Esophagus squamous epithelium (tissue), 4 donors: ENCODE measurements around the gene C1orf185.

ENCODE experiments used
- POLR2A ChIP-seq, 4 donors: fragments of 450-650 bp; IDR thresholded peaks; one replicate each; pipeline ENCODE4 v1.6.1; 2017; ENCODE audit warnings: antibody characterized with exemption in 4 of 4, mild to moderate bottlenecking in 4 of 4, moderate library complexity in 3 of 4
- TF ChIP-seq, protein P1 (sequence below), 6 experiments: fragments of 450-650 bp in 4 of 6; fragments of 200-600 bp in 2 of 6; sonication (generic) in 2 of 6; IDR thresholded peaks; one replicate each; pipeline ENCODE4 v1.5.1; 2016 to 2019; ENCODE audit warnings: antibody characterized with exemption in 6 of 6, mild to moderate bottlenecking in 4 of 6, moderate library complexity in 4 of 6

- TF ChIP-seq, protein P1, sequence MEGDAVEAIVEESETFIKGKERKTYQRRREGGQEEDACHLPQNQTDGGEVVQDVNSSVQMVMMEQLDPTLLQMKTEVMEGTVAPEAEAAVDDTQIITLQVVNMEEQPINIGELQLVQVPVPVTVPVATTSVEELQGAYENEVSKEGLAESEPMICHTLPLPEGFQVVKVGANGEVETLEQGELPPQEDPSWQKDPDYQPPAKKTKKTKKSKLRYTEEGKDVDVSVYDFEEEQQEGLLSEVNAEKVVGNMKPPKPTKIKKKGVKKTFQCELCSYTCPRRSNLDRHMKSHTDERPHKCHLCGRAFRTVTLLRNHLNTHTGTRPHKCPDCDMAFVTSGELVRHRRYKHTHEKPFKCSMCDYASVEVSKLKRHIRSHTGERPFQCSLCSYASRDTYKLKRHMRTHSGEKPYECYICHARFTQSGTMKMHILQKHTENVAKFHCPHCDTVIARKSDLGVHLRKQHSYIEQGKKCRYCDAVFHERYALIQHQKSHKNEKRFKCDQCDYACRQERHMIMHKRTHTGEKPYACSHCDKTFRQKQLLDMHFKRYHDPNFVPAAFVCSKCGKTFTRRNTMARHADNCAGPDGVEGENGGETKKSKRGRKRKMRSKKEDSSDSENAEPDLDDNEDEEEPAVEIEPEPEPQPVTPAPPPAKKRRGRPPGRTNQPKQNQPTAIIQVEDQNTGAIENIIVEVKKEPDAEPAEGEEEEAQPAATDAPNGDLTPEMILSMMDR (IDR thresholded peaks at IDR 0.05): no peak
- no peak for TF ChIP-seq POLR2A (IDR thresholded peaks at IDR 0.05)
These were observed 12.1 kb downstream of the C1orf185 start for GRCh38 chr1:51114137-51114536.
